K562 (cell line): ENCODE data around the gene LMAN2. TPM values are rescaled to one million over a fixed set of nuclear protein-coding genes. Genes with fewer than 3 reads are reported as not detected.

ENCODE experiments used
- CBFA2T2 ChIP-seq: fragments of 450-650 bp; conservative IDR thresholded peaks from 2 replicates; pipeline ENCODE4 v1.6.1; 2017; ENCODE audit warnings: mild to moderate bottlenecking
- ELF4 ChIP-seq: fragments of 450-650 bp; formaldehyde crosslinking; IDR thresholded peaks from 2 replicates; pipeline ENCODE4 v1.4.0; 2022; ENCODE audit warnings: missing genetic modification characterization
- FUS ChIP-seq: fragments of 200-400 bp; formaldehyde crosslinking; optimal IDR thresholded peaks from 2 replicates; pipeline ENCODE3; 2017; ENCODE audit warnings: low read depth, low read length
- HNRNPLL ChIP-seq: fragments of 200-400 bp; formaldehyde crosslinking; IDR thresholded peaks from 2 replicates; pipeline ENCODE4 v1.6.1; 2017; ENCODE audit warnings: low read length, low read depth, mild to moderate bottlenecking; ENCODE audit not compliant: poor library complexity, severe bottlenecking
- NCOA6 ChIP-seq: fragments of 450-650 bp; IDR thresholded peaks from 2 replicates; pipeline ENCODE4 v1.6.1; 2017; ENCODE audit warnings: mild to moderate bottlenecking
- NR4A1 ChIP-seq, 2 experiments: fragments of 250-450 bp in 1 of 2; fragments of 450-650 bp in 1 of 2; sonication (Bioruptor Pico) in 1 of 2; IDR thresholded peaks; 2 replicates each; pipeline versions ENCODE4 v1.4.0 to v1.6.1; 2016 to 2020; ENCODE audit warnings: mild to moderate bottlenecking in 2 of 2, missing compliant biosample characterization in 1 of 2, missing genetic modification characterization in 1 of 2, moderate library complexity in 1 of 2
- ZNF12 ChIP-seq: sonication (generic); formaldehyde crosslinking; IDR thresholded peaks from 2 replicates; pipeline ENCODE4 v1.4.0; 2020; ENCODE audit warnings: mild to moderate bottlenecking, missing genetic modification reagents
- polyA plus RNA-seq, 8 experiments: library from polyadenylated mRNA; depleted of rRNA in 4 of 8; stranded (reverse) in 5 of 8; unstranded in 3 of 8; fragments of >200 nt; fragmentation: Nextera tagmentation in 2 of 8; fragmentation: Illumina TruSeq in 1 of 8; extraction: Ambion mirVana in 2 of 8; extraction: Trizol in 1 of 8; gene quantifications; 2 replicates each; pipeline versions ENCODE4 v1.2.1 to v1.2.3, GENCODE V29; 2011 to 2014; ENCODE audit warnings: inconsistent platforms in 1 of 8, missing spikeins in 1 of 8
- total RNA-seq, 7 experiments: library from RNA; depleted of rRNA in 6 of 7; stranded (reverse); fragments of >200 nt in 6 of 7; fragmentation: Illumina TruSeq in 2 of 7; extraction: Trizol in 2 of 7; gene quantifications; 2 replicates each; pipeline versions ENCODE4 v1.2.1 to v1.2.3, GENCODE V29; 2011 to 2021; ENCODE audit warnings: low replicate concordance in 1 of 7
- TF ChIP-seq, protein P1 (sequence below): fragments of 450-650 bp; IDR thresholded peaks from 2 replicates; pipeline ENCODE4 v1.6.1; 2016; ENCODE audit warnings: mild to moderate bottlenecking, moderate library complexity
- TF ChIP-seq, protein P2 (sequence below), 2 experiments: fragments of 450-650 bp; IDR thresholded peaks; 2 replicates each; pipeline ENCODE4 v1.6.1; 2016
- TF ChIP-seq, protein P3 (sequence below): fragments of 450-650 bp; IDR thresholded peaks from 2 replicates; pipeline ENCODE4 v1.6.1; 2014; ENCODE audit warnings: low read depth, mild to moderate bottlenecking, moderate library complexity, borderline replicate concordance

The LMAN2 gene
- total and polyA plus RNA-seq, 9 of the 15 experiments (the other 6 are each of a cell fraction or from before 2014, with no cell fraction given), result 2.7 to 254 (median 136) TPM

DNA sequence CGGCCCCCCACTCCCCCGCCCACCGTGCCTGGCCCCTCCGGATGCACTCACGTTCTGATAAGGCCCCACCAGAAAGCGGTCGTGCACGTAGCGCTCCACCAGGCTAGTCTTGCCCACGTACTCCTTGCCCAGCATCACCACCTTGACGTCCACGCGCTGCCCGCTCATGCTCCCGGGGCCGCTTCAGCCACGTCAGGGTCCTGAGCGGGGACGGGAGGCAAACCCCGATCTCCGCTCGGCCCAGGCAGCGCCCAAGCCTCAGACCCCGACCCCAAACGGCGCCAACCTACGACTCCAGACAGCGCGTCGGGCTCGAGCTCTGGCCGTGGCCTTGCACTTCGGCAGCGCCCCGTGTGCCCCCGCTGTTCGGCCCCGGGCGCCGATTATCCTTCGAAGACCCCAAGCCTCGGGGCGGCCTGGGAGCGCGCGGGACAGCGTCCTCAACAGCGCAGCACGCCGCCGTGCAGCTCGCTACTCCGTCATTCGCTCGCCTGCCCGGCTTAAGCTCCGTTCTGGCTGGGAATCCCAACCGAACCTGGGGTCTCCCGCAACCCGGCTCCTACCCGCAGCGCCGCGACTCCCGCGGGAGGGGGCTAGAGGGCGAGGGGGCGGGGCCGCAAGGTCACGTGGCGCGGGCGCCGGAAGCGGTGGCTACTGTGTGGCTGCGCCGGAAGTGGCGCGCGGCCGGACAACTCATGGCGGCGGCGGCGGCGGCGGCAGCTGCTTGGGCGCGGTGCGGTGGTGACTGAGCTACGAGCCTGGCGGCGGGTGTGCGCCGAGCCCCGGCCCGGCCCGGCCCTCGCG is 48.1 kb downstream of the LMAN2 start, which contains the start of the genes PRELID1 and RAB24 (continued):
- TF ChIP-seq, protein P1, sequence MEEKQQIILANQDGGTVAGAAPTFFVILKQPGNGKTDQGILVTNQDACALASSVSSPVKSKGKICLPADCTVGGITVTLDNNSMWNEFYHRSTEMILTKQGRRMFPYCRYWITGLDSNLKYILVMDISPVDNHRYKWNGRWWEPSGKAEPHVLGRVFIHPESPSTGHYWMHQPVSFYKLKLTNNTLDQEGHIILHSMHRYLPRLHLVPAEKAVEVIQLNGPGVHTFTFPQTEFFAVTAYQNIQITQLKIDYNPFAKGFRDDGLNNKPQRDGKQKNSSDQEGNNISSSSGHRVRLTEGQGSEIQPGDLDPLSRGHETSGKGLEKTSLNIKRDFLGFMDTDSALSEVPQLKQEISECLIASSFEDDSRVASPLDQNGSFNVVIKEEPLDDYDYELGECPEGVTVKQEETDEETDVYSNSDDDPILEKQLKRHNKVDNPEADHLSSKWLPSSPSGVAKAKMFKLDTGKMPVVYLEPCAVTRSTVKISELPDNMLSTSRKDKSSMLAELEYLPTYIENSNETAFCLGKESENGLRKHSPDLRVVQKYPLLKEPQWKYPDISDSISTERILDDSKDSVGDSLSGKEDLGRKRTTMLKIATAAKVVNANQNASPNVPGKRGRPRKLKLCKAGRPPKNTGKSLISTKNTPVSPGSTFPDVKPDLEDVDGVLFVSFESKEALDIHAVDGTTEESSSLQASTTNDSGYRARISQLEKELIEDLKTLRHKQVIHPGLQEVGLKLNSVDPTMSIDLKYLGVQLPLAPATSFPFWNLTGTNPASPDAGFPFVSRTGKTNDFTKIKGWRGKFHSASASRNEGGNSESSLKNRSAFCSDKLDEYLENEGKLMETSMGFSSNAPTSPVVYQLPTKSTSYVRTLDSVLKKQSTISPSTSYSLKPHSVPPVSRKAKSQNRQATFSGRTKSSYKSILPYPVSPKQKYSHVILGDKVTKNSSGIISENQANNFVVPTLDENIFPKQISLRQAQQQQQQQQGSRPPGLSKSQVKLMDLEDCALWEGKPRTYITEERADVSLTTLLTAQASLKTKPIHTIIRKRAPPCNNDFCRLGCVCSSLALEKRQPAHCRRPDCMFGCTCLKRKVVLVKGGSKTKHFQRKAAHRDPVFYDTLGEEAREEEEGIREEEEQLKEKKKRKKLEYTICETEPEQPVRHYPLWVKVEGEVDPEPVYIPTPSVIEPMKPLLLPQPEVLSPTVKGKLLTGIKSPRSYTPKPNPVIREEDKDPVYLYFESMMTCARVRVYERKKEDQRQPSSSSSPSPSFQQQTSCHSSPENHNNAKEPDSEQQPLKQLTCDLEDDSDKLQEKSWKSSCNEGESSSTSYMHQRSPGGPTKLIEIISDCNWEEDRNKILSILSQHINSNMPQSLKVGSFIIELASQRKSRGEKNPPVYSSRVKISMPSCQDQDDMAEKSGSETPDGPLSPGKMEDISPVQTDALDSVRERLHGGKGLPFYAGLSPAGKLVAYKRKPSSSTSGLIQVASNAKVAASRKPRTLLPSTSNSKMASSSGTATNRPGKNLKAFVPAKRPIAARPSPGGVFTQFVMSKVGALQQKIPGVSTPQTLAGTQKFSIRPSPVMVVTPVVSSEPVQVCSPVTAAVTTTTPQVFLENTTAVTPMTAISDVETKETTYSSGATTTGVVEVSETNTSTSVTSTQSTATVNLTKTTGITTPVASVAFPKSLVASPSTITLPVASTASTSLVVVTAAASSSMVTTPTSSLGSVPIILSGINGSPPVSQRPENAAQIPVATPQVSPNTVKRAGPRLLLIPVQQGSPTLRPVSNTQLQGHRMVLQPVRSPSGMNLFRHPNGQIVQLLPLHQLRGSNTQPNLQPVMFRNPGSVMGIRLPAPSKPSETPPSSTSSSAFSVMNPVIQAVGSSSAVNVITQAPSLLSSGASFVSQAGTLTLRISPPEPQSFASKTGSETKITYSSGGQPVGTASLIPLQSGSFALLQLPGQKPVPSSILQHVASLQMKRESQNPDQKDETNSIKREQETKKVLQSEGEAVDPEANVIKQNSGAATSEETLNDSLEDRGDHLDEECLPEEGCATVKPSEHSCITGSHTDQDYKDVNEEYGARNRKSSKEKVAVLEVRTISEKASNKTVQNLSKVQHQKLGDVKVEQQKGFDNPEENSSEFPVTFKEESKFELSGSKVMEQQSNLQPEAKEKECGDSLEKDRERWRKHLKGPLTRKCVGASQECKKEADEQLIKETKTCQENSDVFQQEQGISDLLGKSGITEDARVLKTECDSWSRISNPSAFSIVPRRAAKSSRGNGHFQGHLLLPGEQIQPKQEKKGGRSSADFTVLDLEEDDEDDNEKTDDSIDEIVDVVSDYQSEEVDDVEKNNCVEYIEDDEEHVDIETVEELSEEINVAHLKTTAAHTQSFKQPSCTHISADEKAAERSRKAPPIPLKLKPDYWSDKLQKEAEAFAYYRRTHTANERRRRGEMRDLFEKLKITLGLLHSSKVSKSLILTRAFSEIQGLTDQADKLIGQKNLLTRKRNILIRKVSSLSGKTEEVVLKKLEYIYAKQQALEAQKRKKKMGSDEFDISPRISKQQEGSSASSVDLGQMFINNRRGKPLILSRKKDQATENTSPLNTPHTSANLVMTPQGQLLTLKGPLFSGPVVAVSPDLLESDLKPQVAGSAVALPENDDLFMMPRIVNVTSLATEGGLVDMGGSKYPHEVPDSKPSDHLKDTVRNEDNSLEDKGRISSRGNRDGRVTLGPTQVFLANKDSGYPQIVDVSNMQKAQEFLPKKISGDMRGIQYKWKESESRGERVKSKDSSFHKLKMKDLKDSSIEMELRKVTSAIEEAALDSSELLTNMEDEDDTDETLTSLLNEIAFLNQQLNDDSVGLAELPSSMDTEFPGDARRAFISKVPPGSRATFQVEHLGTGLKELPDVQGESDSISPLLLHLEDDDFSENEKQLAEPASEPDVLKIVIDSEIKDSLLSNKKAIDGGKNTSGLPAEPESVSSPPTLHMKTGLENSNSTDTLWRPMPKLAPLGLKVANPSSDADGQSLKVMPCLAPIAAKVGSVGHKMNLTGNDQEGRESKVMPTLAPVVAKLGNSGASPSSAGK, result peak; percentile 75
- no peak for TF ChIP-seq HNRNPLL
- TF ChIP-seq, protein P2, sequence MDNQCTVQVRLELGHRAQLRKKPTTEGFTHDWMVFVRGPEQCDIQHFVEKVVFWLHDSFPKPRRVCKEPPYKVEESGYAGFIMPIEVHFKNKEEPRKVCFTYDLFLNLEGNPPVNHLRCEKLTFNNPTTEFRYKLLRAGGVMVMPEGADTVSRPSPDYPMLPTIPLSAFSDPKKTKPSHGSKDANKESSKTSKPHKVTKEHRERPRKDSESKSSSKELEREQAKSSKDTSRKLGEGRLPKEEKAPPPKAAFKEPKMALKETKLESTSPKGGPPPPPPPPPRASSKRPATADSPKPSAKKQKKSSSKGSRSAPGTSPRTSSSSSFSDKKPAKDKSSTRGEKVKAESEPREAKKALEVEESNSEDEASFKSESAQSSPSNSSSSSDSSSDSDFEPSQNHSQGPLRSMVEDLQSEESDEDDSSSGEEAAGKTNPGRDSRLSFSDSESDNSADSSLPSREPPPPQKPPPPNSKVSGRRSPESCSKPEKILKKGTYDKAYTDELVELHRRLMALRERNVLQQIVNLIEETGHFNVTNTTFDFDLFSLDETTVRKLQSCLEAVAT (IDR thresholded peaks at IDR 0.05), result no peak
- peak; percentile 65; the same call in 1 of the 2 replicates for TF ChIP-seq ZNF12 (CRISPR knock-in tag)
- TF ChIP-seq NR4A1 (CRISPR knock-in tag; IDR thresholded peaks at IDR 0.05), result peak; percentile 17; the same call in 1 of the 2 replicates
- no peak for TF ChIP-seq NR4A1 (tag; IDR thresholded peaks at IDR 0.05)
- 0 out of 2 replicates have a peak, but pooled peaks have one; percentile 23 for TF ChIP-seq ELF4 (CRISPR knock-in tag)
- TF ChIP-seq CBFA2T2, result peak; percentile 62
- TF ChIP-seq, protein P3, sequence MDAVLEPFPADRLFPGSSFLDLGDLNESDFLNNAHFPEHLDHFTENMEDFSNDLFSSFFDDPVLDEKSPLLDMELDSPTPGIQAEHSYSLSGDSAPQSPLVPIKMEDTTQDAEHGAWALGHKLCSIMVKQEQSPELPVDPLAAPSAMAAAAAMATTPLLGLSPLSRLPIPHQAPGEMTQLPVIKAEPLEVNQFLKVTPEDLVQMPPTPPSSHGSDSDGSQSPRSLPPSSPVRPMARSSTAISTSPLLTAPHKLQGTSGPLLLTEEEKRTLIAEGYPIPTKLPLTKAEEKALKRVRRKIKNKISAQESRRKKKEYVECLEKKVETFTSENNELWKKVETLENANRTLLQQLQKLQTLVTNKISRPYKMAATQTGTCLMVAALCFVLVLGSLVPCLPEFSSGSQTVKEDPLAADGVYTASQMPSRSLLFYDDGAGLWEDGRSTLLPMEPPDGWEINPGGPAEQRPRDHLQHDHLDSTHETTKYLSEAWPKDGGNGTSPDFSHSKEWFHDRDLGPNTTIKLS, result peak; percentile 70; the same call in 1 of the 2 replicates
- no peak for TF ChIP-seq NCOA6
- TF ChIP-seq FUS, result peak; percentile 69
